HL-60/S4 (cell line): Measurements from ENCODE around the gene STK32C.
"Not testable (repeated sequence)": the region's sequence is repeated elsewhere in the genome, so short reads cannot be mapped to it uniquely, and the experiment has no call there.

ENCODE experiments used
- in situ Hi-C: fragments of 300-500 bp; cut with MboI; formaldehyde crosslinking; loops from 2 replicates; pipeline ENCODE4 v1.14.3; 2022; ENCODE audit warnings: low sequenced_read_pairs

STK32C gene

GRCh38 chr10:132163278-132163765, 144.4 kb downstream of the STK32C start:
- in situ Hi-C loops = no loop called here

- in situ Hi-C loops = no loop called here
Observed at GRCh38 chr10:132162590-132163277, 145.0 kb downstream of the STK32C start.

GRCh38 chr10:132162021-132162531, 145.7 kb downstream of the STK32C start:
- in situ Hi-C loops = no loop called here

- in situ Hi-C loops = not testable (repeated sequence)
Observed at GRCh38 chr10:132160834-132161622, 146.7 kb downstream of the STK32C start.

GRCh38 chr10:132160231-132160630, 147.5 kb downstream of the STK32C start:
- in situ Hi-C loops = not testable (repeated sequence)

GRCh38 chr10:132159302-132160230, 148.2 kb downstream of the STK32C start:
- in situ Hi-C loops = not testable (repeated sequence)

GRCh38 chr10:132158823-132159222, 148.9 kb downstream of the STK32C start:
- in situ Hi-C loops = no loop called here

GRCh38 chr10:132158122-132158741, 149.5 kb downstream of the STK32C start:
- in situ Hi-C loops = no loop called here
